AG04450 (cell line): ENCODE results near the gene TBXA2R. TPM values are rescaled to one million over a fixed set of nuclear protein-coding genes. Genes with fewer than 3 reads are reported as not detected.
"Not testable (repeated sequence)": the region's sequence is repeated elsewhere in the genome, so short reads cannot be mapped to it uniquely, and the experiment has no call there.

Experiments
- CTCF ChIA-PET: fragments of 300-600, 350-600 bp; formaldehyde crosslinking; extraction: SDS; loops from one replicate; lab custom pipeline; 2022; ENCODE audit warnings: antibody characterized with exemption, inconsistent platforms; lab: Charles Lee
- POLR2A ChIA-PET: fragments of 350-600 bp; formaldehyde crosslinking; extraction: SDS; loops from one replicate; lab custom pipeline; 2021; ENCODE audit warnings: antibody characterized with exemption, inconsistent platforms; lab: Yijun Ruan, JAX
- DNase-seq: peaks from one replicate; pipeline ENCODE4 v3.0.0-alpha.2; 2011; ENCODE audit warnings: low read depth, low spot score
- H3K27ac ChIP-seq: one replicate; pipeline ENCODE4 v1.5.1; 2012; ENCODE audit warnings: low read depth, low read length, control low read depth
- H3K27me3 ChIP-seq: one replicate; pipeline ENCODE4 v1.6.0; 2012; ENCODE audit warnings: low read length; ENCODE audit not compliant: control insufficient read depth, insufficient read depth
- H3K4me3 ChIP-seq: 2 replicates; pipeline ENCODE4 v1.5.1; 2011; ENCODE audit warnings: mild to moderate bottlenecking, low read depth, low read length, control low read depth
- H3K9me3 ChIP-seq: 2 replicates; pipeline ENCODE4 v1.5.1; 2012; ENCODE audit warnings: low read length; ENCODE audit not compliant: control insufficient read depth, insufficient read depth
- CTCF ChIP-seq: IDR thresholded peaks from 2 replicates; pipeline ENCODE4 v1.5.1; 2011; ENCODE audit warnings: low read depth, low read length, control low read depth, inconsistent platforms
- polyA plus RNA-seq: library from polyadenylated mRNA; depleted of rRNA; stranded (reverse); fragments of >200 nt; gene quantifications from 2 replicates; pipeline ENCODE4 v1.2.3, GENCODE V29; 2011

Gene TBXA2R
- polyA plus RNA-seq, 1 experiment = 0.84 TPM

GRCh38 chr19:3631053-3631861 is 24.6 kb upstream of the TBXA2R start:
- no peak for TF ChIP-seq CTCF
- ChIA-PET POLR2A (no interaction called here), CTCF (no interaction called here)
- Histone ChIP-seq H3K4me3 (no peak overlapping the region), H3K27me3 (no peaks in the 10 kb centered on the region), H3K27ac (no peak overlapping the region), H3K9me3 (no peaks in the 10 kb centered on the region; the same call in 1 of the 2 replicates)
- no peak for DNase-seq

GRCh38 chr19:3628766-3629165 is 22.1 kb upstream of the TBXA2R start:
- H3K9me3 ChIP-seq, H3K27me3 ChIP-seq, POLR2A ChIA-PET, H3K27ac ChIP-seq, CTCF ChIA-PET, H3K4me3 ChIP-seq, DNase-seq: not testable (repeated sequence)

GRCh38 chr19:3627351-3627723 is 20.7 kb upstream of the TBXA2R start:
- no peak for DNase-seq
- no peak overlapping the region for H3K27ac ChIP-seq
- no peaks in the 10 kb centered on the region for H3K27me3 ChIP-seq
- TF ChIP-seq CTCF = no peak
- H3K9me3 ChIP-seq = no peaks in the 10 kb centered on the region; the same call in 1 of the 2 replicates
- H3K4me3 ChIP-seq = 0 out of 2 replicates have a peak overlapping the region, but pooled peaks have one; percentile 27
- ChIA-PET POLR2A (no interaction called here), CTCF (interaction anchor here (1.2 kb wide), 1 partner anchor 9 kb away, joined by 5 read pairs; no protein-coding TSS in a partner anchor)

GRCh38 chr19:3626473-3627350 is 20.0 kb upstream of the TBXA2R start, which contains the start of gene CACTIN:
Gene CACTIN (minus strand): TSS chr19:3626790. CDS start chr19:3626762, 28 bp downstream.
- no peaks in the 10 kb centered on the region; the same call in 1 of the 2 replicates for H3K9me3 ChIP-seq
- peak; percentile 94 for DNase-seq
- peak within 1 kb of the TSS; percentile 96 for H3K27ac ChIP-seq
- ChIA-PET POLR2A (no interaction called here), CTCF (interaction anchor here (1.2 kb wide), 1 partner anchor 8 kb away, joined by 5 read pairs; no protein-coding TSS in a partner anchor)
- peak within 1 kb of the TSS; percentile 88 for H3K4me3 ChIP-seq
- no peak for TF ChIP-seq CTCF
- no peaks in the 10 kb centered on the region for H3K27me3 ChIP-seq

GRCh38 chr19:3625996-3626472 is 19.4 kb upstream of the TBXA2R start:
- peak overlapping the region; percentile 88 for H3K4me3 ChIP-seq
- POLR2A ChIA-PET = interaction anchor here (0.6 kb wide), 1 partner anchor 249 kb away, joined by 5 read pairs; no protein-coding TSS in a partner anchor
- no peak overlapping the region for H3K27ac ChIP-seq
- H3K9me3 ChIP-seq = no peaks in the 10 kb centered on the region; the same call in 1 of the 2 replicates
- no peaks in the 10 kb centered on the region for H3K27me3 ChIP-seq
- no peak for TF ChIP-seq CTCF
- DNase-seq = no peak
- CTCF ChIA-PET = no interaction called here
